Activated naive CD4-positive, alpha-beta T cell treated with anti-CD3 and anti-CD28 coated beads, Interleukin-2, amount 50 U/mL, for 24 hours (primary cell): Measurements from ENCODE around the gene USP48.

Experiments
- H3K27ac Mint-ChIP-seq: one replicate; pipeline ENCODE4 v1.8.0; 2021; ENCODE audit warnings: mild to moderate bottlenecking, mixed read lengths
- H3K27me3 Mint-ChIP-seq: one replicate; pipeline ENCODE4 v1.8.0; 2021; ENCODE audit warnings: mixed read lengths
- H3K36me3 Mint-ChIP-seq: one replicate; pipeline ENCODE4 v1.8.0; 2021; ENCODE audit warnings: mixed read lengths
- H3K4me1 Mint-ChIP-seq: one replicate; pipeline ENCODE4 v1.8.0; 2021; ENCODE audit warnings: mixed read lengths
- H3K4me3 Mint-ChIP-seq: one replicate; pipeline ENCODE4 v1.8.0; 2021; ENCODE audit warnings: mild to moderate bottlenecking, mixed read lengths
- H3K9me3 Mint-ChIP-seq: one replicate; pipeline ENCODE4 v1.8.0; 2021; ENCODE audit warnings: mixed read lengths

The USP48 gene

GRCh38 chr1:21630571-21631343 is 152.2 kb downstream of the USP48 start:
- Mint-ChIP-seq H3K27me3 (no peaks in the 10 kb centered on the region), H3K36me3 (no peaks in the 10 kb centered on the region), H3K27ac (no peak overlapping the region), H3K9me3 (no peaks in the 10 kb centered on the region), H3K4me3 (no peak overlapping the region), H3K4me1 (no peaks in the 10 kb centered on the region)

GRCh38 chr1:21629971-21630370 is 153.0 kb downstream of the USP48 start:
- H3K27me3 Mint-ChIP-seq, result no peaks in the 10 kb centered on the region
- no peaks in the 10 kb centered on the region for H3K9me3 Mint-ChIP-seq
- H3K4me3 Mint-ChIP-seq, result no peak overlapping the region
- H3K4me1 Mint-ChIP-seq, result no peaks in the 10 kb centered on the region
- H3K36me3 Mint-ChIP-seq, result no peaks in the 10 kb centered on the region
- H3K27ac Mint-ChIP-seq, result no peak overlapping the region

DNA sequence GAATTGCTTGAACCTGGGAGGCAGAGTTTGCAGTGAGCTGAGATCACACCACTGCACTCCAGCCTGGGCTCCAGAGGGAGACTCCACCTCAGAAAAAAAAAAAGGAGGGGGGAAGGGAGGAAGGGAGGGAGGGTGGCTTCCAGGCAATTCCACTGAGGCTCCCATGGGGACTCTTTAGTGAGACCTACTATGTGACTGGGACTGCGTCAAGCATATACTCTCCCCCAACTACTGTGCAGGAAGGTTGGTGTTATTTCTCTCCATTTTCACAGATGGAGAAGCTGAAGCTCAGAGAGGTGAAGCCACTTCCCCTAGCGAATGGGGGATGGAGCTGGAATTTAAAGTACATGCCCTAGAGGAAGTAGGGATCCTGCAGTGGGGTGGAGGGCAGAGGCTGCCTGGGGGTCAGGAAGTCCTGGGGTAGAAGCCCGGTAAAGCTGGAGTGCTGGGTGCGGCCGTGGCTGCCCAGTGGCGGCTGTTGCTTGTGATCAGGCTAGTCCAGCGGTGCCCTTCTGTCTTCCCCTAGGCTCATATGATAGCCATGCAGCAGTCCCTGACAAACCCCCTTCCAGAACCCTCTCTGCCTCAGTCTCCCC is 154.1 kb downstream of the USP48 start:
- no peaks in the 10 kb centered on the region for H3K36me3 Mint-ChIP-seq
- no peaks in the 10 kb centered on the region for H3K9me3 Mint-ChIP-seq
- H3K4me3 Mint-ChIP-seq, result no peak overlapping the region
- H3K27ac Mint-ChIP-seq, result no peak overlapping the region
- H3K4me1 Mint-ChIP-seq, result no peaks in the 10 kb centered on the region
- H3K27me3 Mint-ChIP-seq, result no peaks in the 10 kb centered on the region
